ENCODE results near the gene PLA2G12B.
"Not testable (repeated sequence)": the region's sequence is repeated elsewhere in the genome, so short reads cannot be mapped to it uniquely, and the experiment has no call there.

Gene PLA2G12B

GRCh38 chr10:72932259-72933015 is 22.2 kb downstream of the PLA2G12B start:
- no peak for DNase-seq

GRCh38 chr10:72930276-72930675 is 24.3 kb downstream of the PLA2G12B start:
- DNase-seq, result no peak

DNA sequence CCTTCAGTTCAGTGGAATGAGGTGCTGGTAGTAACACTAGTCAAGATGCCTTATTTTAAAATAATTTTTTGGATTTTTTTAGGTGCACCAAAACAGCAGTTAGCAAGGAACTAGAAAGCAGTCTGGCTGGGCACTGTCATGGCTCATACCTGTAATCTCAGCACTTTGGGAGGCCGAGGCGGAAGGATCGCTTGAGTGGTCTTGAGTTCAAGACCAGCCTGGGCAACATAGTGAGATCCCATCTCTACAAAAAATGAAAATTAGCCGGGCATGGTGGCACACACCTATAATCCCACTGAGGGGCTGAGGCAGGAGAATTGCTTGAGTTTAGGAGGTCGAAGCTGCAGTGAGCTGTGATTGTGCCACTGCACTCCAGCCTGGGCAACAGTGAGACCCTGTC is 25.8 kb downstream of the PLA2G12B start:
- DNase-seq, result no peak

DNA sequence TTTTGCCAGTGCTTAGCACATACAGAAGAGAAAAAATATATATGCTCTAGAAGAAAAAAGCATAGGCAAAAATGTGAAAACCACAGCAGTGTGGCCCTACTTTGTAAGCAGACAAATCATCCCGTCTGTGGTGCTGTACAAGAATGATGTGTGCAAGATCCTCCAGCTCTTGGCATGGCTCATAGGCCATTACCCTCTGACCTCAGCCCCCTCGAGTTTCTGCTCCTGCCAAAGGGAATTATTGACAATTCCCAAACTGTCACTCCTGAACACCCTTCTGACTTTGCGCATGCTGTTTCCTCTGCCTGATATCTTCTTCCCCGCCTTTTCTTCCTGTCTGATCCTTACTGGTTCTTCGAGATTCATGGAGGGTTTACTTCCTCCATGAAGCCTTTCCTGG is 27.1 kb downstream of the PLA2G12B start:
- DNase-seq, result no peak

- no peak for DNase-seq
These were observed 28.6 kb downstream of the PLA2G12B start for GRCh38 chr10:72925951-72926465.

DNA sequence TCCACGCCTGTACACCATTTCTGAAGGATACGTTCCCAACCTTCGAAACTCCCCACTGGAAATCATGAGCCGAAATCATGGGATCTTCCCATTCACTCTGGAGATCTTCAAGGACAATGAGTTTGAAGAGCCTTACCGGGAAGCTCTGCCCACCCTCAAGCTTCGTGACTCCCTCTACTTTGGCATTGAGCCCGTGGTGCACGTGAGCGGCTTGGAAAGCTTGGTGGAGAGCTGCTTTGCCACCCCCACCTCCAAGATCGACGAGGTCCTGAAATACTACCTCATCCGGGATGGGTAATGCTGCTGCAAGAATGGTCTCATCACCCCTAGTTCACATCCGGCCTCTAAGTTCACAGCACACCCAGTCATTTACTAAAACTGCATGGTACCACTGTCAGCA is 30.3 kb downstream of the PLA2G12B start:
- no peak for DNase-seq

DNA sequence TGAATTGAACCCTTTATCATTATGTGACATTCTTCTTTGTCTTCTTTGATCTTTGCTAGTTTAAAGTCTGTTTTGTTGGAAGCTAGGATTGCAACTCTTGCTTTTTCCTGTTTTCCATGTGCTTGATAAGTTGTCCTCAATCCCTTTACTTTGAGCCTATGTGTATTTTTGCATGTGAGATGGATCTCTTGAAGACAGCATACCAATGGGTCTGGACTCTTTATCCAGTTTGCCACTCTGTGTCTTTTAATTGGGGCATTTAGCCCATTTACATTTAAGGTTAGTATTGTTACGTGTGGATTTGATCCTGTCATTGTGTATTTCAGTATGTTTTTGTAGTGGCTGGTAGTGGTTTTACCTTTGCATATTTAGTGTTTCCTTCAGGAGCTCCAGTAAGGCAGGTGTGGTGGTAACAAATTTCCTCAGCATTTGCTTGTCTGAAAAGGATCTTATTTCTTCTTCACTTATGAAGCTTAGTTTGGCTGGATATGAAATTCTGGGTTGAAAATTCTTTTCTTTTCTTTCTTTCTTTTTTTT is 33.4 kb downstream of the PLA2G12B start:
- DNase-seq, result not testable (repeated sequence)

- DNase-seq, result no peak
These were observed 36.3 kb downstream of the PLA2G12B start for GRCh38 chr10:72918352-72918751.

- not testable (repeated sequence) for DNase-seq
These were observed 36.7 kb downstream of the PLA2G12B start for GRCh38 chr10:72917803-72918332.

DNA sequence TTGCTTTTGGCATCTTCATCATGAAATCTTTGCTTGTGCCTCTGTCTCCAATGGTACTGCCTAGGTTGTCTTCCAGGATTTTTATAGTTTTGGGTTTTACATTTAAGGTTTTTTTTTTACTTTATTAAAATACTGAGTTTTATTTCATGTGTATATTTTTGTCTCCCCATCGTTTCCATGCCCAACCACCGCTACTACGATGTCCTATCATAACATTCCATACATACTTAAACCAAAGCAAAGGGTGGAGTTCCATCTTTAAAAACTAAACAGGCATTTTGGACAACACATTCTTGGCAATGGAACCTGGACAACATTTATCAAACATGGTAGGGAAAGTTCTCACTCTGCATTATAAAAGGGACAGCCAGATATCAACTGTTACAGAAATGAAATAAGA is 37.4 kb downstream of the PLA2G12B start:
- not testable (repeated sequence) for DNase-seq

DNA sequence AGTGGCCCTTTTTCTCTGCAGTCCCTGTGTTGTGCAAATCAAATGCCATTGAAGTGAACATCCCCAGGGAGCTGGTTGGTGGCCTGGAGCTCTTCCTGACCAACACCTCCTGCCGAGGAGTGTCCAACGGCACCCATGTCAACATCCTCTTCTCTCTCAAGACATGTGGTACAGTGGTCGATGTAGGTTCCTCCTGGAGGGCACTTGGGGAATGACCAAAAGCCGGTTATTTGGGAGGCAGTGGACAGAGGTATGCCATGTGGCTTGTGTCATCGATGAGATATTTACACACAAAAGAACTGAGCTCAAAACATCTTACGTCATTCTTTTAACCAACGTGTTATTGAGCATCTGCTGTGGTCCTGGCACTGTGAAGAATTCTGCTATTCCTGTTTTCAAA is 41.3 kb downstream of the PLA2G12B start:
- no peak for DNase-seq

- no peak for DNase-seq
These were observed 41.9 kb downstream of the PLA2G12B start for GRCh38 chr10:72912736-72913135.

DNA sequence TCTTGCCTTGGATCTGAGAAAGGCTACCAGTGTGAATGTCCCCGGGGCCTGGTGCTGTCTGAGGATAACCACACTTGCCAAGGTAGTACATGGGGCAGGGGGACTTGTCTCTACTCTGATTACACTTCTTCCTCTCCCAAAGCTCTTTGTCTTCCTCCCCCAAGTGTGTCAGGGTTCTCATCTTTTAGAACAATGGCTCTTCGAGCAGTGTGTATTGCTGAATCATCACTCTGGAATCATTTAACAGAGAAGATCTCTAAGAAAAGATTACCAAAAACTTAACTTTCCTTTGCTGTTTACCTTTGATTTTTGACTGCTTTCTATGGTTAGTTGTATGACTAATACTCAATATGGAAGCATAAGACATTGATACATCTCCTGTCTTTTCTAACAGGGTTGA is 42.8 kb downstream of the PLA2G12B start:
- DNase-seq, result no peak

DNA sequence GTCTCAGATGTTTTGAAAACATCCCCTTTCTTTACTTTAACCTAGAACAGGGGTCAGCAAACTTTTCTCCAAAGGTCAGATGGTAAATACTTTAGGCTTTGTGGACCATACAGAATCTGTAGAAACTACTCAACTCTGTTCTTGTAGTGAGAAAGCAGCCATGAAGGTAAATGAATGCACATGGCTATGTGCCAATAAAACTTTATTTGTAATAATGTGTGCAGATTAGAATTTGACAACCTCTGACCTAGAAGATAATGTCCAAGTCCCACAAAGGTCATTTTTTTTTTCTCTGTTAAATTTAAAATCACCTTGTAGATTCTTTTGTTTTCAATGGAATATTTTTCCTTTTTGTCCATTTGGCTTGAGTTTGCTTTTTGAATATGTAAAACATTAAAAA is 43.9 kb downstream of the PLA2G12B start:
- no peak for DNase-seq

- DNase-seq, result no peak
These were observed 48.2 kb downstream of the PLA2G12B start for GRCh38 chr10:72906446-72906845.

- DNase-seq, result no peak
These were observed 49.8 kb downstream of the PLA2G12B start for GRCh38 chr10:72904806-72905205.

- DNase-seq, result not testable (repeated sequence)
These were observed 50.6 kb downstream of the PLA2G12B start for GRCh38 chr10:72903941-72904446.

DNA sequence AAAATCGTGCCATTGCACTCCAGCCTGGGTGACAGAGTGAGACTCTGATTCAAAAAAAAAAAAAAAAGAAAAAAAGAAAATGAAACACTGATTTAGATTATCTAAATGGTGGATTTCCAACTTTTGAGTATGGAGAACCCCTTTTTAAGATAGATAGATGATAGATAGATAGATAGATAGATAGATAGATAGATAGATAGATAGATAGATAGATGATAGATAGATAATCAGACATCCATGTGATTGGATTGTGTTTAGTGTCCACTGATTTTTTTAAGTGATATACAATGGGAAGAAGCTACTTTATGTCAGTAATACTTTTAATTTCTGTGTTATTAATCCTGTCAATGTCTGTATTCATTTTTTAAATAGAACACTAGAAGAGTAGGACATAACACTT is 55.1 kb downstream of the PLA2G12B start:
- no peak for DNase-seq

GRCh38 chr10:72898616-72899015 is 56.0 kb downstream of the PLA2G12B start:
- DNase-seq, result no peak

GRCh38 chr10:72895236-72895850 is 59.3 kb downstream of the PLA2G12B start:
- no peak for DNase-seq

DNA sequence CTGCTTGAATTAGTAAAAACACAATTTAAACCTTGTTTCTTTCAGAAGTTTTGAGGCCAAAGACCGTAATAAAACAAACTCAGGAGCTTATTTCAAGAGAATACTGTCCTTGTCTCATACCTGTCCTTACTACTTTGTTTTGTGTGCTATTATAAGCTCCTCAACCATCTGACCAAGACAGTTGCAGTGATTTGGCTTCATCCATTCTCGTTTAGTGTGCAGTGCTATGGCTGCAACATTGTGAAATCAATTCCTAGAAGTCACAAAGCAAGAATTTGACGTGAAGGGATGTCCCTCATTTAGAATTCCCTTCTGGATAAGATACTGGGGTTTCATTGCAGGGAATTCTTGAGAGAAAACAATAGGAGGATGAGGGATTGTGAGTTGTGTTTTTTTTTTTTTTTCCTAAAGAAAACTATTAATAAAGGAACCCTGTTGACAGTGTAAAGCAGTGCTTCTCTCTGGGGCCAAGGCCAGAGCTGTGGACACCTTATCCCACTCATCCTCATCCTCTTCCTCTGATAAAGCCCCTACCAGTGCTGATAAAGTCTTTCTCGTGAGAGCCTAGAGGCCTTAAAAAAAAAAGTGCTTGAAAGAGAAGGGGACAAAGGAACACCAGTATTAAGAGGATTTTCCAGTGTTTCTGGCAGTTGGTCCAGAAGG is 61.3 kb downstream of the PLA2G12B start, which contains the start of gene OIT3:
Gene OIT3, plus strand, starts transcription at position 604 of the 663 bp plus-strand sequence. CDS start 60 bp downstream, outside the sequence.
- no peak for DNase-seq

DNA sequence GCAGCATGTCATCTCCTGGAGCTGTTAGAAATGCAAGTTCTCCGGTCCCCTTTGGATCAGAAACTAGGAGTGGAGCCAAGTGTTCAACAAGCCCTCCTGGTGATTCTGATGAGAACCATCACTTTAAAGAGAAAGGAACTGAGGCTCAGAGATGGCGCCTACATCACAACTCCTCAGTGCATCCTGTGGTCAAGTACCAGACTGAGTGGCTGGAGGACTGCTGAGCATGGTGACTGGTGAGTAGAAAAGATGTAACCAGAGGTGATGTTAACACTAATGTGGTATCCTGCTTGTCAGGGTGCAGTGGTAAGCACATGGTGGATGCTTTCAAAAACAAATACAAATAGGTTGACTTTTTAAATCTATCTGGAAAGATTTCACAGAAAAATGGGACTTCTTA is 64.5 kb downstream of the PLA2G12B start:
- no peak for DNase-seq

- peak; percentile 42 for DNase-seq
These were observed 65.2 kb downstream of the PLA2G12B start for GRCh38 chr10:72889391-72889831.
